GM10266 (cell line): ENCODE data around the gene NT5C.

ENCODE experiments used
- DNase-seq: peaks from one replicate; pipeline ENCODE4 v3.0.0; 2012; ENCODE audit errors: extremely low spot score
- CTCF ChIP-seq: IDR thresholded peaks from 2 replicates; pipeline ENCODE4 v1.5.1; 2012; ENCODE audit warnings: mild to moderate bottlenecking, low read depth; ENCODE audit not compliant: control insufficient read depth, insufficient read depth; ENCODE audit errors: missing control alignments

Gene NT5C

GRCh38 chr17:75103601-75104554, 27.7 kb downstream of the NT5C start:
- no peak for DNase-seq
- TF ChIP-seq CTCF = no peak

- peak; percentile 73 for DNase-seq
These were observed 29.1 kb downstream of the NT5C start for GRCh38 chr17:75102385-75102821.

GRCh38 chr17:75099881-75100595, 31.5 kb downstream of the NT5C start:
- TF ChIP-seq CTCF = no peak
- DNase-seq = no peak

More at GRCh38 chr17:75102385-75102821, 29.1 kb downstream of the NT5C start:
- no peak for TF ChIP-seq CTCF

- DNase-seq = no peak
- no peak for TF ChIP-seq CTCF
These were observed 32.7 kb downstream of the NT5C start for GRCh38 chr17:75098861-75099260.

- TF ChIP-seq CTCF = no peak
- DNase-seq = no peak
These were observed 33.7 kb downstream of the NT5C start for GRCh38 chr17:75097865-75098264.

GRCh38 chr17:75096082-75096625, 35.4 kb downstream of the NT5C start:
- no peak for DNase-seq
- no peak for TF ChIP-seq CTCF
